HG02943 (cell line): ENCODE data around the gene PHLDB2.
A peak's percentile ranks its signal among the peaks of the same experiment; 100 is the strongest.

Source experiments
- ATAC-seq: cut with Tn5 transposase; IDR thresholded peaks from one replicate; pipeline ENCODE4 v1.9.1; 2021; ENCODE audit warnings: mild to moderate bottlenecking, low read depth, moderate library complexity; ENCODE audit not compliant: unreplicated experiment

PHLDB2 gene

DNA sequence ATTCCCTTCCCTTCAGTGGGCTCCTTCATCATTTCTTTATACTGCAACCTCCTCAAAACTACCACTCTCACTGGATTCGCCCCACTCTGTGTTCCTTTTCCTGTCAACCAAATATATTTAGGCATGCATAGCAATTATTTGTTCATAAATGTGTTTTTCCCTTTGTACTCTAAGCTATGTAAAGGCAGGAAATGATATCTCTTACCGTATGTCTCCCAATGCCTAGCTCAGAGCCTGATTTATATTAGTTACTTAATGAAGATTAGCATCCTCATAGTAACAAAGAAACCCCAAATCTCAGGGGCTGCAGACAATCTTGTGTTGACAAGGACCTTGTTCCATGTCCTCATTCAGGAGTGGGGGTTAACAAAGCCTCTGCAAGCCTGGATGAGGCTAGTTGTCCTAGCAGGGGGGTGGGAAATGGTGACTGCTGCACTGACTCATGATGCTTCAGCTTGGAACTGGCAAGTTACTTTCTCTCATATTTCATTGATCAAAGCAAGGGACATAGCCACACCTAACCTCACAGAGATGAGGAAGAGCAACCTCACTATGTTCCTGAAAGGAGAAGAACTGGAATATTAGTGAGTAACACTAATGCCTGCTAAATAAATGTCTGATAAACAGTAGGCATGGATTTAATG, 15.2 kb downstream of the PHLDB2 start:
- no peak for ATAC-seq

DNA sequence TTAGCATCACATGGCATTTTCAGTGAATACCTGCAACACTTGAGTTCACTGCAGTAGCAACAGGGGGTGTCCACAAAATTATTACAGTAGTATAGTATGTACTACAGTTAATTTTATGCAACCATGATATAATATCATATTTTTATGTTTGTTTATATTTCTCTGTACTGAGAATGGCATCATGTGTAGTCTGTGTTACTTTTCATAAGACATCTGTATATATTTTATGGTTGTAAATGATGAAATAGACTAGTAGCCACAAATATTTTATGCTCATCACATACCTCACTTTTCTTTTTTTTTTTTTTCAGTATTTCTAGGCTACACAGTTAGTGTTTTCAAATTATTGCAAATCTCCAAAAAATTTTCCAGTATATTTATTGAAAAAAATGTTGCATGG, 22.4 kb downstream of the PHLDB2 start:
- no peak for ATAC-seq

DNA sequence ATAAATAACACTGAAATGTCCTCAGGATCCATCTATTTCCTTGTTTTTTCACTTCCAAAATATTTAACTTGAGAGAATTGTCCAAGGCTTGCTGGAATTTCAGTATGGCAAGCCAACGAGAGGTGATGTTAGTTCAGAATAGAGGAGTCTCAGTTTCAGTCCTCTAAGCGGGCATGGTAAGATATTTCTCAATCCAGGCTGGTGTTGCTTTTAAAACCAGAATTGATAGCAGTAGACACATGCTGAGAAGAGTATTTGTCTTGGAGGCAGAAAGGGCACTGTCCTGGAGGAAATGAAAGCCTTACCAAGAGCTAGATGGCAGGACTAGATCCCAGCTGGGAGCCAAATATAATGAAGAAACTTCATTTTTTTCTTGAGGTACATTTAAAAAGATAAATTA, 23.1 kb downstream of the PHLDB2 start:
- ATAC-seq, result no peak

DNA sequence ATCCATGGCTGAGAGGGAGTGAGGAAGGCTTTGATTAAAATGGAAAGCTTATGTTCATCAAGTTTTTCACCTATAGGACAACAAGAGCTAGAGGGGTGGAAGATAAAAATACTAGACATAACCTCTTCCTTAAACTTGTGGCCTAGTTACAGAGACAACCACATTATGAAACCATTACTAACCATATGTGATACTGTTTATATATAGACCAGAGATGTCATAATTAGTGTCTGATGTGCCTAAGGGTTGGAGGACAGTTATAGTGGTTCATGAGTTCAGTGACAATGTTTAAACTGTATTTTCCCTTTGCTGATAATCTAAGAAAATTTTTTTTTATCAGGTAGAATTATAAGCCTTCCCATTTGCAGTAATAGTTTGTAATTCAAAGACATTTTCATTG, 23.7 kb downstream of the PHLDB2 start:
- ATAC-seq, result peak; percentile 98

DNA sequence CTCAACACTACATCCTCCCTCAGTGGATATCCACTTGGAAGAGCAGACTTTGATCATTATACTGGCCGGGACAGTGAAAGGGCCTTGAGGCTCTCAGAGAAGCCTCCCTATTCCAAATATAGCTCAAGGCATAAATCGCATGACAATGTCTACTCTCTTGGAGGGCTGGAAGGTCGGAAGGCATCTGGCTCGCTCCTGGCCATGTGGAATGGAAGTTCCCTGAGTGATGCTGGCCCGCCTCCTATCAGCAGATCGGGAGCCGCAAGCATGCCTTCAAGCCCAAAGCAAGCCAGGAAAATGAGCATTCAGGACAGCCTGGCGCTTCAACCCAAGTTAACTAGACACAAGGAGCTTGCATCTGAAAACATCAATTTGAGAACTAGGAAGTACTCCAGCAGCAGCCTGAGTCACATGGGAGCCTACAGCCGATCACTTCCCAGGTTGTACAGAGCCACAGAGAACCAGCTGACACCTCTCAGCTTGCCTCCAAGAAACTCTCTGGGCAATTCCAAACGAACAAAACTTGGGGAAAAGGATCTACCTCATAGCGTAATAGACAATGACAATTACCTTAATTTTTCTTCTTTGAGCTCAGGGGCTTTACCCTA, 25.4 kb downstream of the PHLDB2 start:
- ATAC-seq, result no peak

DNA sequence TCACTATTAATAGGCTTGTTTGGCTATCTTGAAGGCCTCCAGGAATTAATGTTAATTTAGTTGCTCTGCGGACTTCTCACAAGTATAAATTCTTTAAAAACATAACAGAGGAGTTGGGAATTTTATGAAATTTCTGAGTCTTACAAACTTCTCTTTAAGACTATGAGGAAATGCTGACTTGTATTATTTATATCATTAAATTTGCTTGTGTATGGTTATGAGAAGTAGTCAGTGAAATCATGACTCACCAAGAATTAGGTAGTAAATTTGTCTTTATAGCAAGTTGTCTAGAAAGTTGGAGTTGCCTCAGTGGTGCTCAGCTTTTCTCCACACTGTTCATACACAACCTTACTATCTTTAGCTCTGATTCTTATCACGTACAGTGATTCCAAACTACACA, 26.5 kb downstream of the PHLDB2 start:
- no peak for ATAC-seq

DNA sequence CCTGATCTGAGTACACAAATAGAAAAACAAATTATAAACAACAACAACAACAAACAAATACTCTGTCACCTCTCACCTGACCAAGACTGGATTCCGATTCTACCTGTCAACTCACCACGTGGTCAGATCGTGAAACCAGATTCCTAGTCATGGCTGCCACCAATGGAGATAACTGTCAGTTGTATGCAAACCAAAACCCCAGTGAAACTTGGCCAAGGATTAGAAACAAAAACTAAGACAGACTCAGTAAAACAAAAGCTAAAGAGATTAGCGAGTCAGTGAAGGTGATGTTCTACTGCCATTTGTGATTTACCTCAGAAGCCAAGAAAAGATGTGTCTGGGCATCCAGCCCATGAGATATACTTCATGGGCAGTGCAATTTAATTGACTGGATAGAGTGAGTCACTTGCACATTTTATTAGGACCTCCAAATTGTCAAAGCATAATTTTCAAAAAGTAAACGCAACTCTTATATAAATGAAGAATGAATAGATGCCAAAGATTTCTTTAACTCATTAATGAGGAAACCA, 31.1 kb downstream of the PHLDB2 start:
- ATAC-seq, result no peak

DNA sequence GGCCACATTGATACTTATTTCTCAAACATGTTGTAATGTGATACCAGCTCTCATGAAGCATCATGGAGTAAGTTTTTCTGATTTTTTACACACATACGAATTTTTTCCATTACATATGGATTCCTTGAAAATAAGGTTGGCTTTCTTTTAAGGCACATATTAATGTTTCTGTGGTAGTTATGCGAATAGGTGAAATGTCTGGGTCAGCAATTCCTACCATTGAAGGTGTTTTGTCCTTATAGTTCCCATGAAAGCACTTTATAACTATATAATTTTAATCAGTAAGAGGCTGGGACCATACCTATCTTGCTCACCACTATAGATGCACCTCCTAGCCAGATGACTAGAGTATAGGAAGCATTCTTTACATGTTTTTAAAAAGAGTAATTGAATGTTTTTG, 33.0 kb downstream of the PHLDB2 start:
- ATAC-seq, result no peak

DNA sequence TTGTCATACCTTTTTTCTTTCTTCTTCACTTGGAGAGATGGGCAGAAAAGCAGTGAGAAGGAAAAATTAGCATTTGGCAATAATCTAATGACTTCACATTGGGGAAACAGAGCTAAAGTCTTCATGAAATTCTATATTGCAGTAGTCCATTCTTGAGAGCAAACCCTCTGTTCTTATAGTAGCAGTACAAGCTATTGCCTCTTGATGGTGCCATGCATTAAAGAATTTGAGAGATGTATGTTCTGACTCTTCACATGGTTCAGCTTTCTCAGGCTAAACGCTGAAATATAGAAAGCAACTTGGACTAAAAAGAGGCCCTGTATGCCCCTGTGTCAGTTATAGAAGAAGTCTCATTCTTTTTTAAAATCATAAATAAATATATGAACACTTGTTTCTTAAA, 36.0 kb downstream of the PHLDB2 start:
- no peak for ATAC-seq

DNA sequence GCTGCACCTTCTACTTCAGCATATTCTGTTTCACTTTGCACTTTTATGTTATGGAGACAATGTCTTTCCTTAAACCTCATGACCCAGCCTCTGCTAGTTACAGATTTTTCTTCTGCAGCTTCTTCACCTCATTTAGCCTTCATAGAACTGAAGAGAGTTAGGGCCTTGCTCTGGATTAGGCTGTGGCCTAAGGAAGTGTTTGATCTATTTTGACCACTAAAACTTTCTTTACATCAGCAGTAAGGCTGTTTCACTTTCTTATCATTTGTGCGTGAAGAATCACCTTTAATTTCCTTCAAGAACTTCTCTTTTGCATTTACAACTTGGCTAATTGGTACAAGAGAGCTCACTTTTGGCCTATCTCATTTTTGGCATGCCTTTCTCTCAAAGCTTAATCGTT, 40.9 kb downstream of the PHLDB2 start:
- ATAC-seq, result no peak

DNA sequence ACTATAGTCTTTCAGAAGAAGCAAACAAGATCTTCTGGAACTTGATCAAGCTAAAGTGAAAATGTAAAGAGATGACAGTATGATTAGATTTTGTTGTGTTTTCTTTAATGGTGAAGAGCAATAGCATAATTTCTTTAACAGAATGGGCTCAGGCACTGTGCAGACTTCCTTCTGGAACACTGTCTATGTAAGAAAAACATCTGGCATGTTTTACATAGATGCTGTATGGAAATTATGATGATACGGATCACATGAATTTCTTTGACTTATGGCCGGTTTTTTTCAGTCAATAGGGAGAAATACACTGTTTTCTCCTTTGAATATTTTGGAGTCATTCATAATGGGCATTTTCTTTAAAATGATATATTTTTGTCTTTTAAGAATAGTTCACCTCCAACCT, 42.6 kb downstream of the PHLDB2 start:
- no peak for ATAC-seq

DNA sequence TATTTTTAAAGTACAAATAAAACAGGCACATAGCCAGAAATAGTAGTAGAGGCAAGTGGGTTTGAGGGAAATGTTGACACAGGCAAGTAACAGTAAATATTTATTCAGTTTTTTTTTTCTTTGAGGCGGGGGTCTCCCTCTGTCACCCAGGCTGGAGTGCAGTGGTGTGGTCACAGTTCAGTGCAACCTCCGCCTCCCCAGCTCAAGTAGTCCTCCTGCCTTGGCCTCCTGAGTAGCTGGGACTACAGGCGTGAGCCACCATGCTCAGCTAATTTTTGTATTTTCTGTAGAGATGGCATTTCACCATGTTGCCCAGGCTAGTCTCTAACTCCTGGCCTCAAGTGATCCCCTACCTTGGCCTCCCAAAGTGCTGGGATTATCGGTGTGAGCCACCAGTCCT, 43.5 kb downstream of the PHLDB2 start:
- no peak for ATAC-seq

DNA sequence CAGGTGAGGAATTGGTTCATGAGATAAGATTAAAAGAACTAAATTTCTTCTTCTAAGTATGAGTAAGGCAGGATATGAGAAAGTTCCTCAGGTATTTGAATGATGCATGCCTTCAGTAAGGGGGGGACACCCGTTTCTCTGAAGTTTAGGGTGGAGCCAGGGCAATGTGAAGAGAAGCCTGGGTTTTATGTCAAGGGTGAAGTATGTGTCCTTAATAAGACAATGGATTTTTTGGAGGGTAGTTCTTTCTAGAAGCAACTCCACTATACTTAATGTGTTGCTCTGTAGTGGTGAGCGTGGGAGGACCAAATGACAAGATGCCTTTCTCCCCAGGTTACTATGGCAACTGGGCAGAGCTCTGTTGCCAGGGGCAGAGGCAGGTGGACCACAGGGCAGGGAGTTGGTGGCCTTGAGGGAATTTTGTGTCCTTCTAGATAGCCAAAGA, 44.0 kb downstream of the PHLDB2 start:
- no peak for ATAC-seq

DNA sequence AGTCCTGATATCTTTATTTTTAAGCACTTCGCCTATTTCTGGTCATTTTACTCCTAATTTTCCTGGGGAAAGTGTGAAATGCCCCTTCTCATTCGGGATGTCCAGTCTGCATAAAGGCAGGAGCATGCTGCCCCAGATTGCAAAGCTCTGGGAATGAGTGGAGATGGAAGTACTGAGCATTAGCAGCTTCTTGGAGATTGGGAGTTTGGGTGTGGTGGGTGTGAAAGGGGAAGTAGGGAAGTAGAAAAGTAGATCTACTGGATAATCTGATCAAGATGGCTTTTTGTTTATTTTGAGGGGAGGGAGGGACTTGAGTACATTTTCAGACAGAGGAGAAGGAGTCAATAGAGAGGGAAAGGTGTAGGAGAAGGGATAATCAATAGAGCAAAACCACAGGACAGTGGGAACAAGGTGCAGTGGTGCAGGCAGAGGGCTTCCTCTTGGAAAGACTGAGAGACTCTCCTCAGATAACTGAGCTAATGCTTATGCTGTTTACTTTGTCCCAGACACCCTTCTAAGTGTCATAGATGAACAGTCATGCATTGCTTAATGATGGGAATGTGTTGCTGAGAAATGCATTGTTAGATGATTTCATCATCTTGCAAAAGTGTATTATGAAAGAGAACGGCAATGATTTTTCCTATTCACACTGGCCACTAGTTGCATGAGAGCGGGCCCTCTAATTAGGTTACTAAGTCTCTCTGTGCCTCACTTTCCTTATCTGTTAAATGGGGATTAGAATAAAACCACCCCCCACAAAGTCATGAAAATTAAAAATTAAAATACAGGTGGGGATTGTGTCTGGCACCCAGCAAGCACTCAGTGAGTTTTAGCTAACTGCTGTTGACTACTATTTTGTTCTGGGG, 45.5 kb downstream of the PHLDB2 start:
- no peak for ATAC-seq

DNA sequence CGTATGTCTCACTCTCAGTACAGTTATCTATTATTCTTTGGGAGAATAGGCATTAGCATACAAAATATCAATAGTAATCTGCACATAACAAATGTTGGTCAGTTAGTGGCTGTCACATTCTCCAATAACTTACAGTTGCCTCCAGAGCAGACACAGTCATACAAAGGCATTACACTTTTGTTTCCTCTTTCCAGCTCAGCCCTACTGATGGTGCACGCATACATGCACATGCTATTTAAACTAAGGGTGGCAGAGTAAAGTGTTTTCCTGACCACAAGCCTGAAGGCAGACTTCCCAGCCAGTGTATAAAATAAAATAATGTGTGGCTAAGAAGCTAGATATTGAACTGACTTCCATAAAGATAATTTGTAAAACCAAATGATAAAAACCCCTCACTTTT, 47.6 kb downstream of the PHLDB2 start:
- no peak for ATAC-seq

DNA sequence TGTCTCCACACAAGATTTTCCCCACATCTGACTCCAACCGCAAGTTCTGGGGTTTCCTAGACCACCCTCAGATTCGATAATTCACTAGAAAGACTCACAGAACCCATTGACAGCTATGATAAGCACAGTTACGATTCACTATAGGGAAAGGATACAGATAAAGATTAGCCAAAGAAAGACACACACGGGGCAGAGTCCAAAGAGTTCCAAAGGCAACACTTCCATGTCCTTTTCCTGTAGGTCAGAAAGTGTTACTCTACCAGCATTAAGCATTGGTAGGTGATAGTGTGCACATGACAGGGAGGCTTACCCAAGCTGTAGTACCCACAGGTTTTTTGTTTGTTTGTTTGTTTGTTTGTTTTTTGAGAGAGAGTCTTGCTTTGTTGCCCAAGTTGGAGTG, 48.1 kb downstream of the PHLDB2 start:
- ATAC-seq, result no peak

DNA sequence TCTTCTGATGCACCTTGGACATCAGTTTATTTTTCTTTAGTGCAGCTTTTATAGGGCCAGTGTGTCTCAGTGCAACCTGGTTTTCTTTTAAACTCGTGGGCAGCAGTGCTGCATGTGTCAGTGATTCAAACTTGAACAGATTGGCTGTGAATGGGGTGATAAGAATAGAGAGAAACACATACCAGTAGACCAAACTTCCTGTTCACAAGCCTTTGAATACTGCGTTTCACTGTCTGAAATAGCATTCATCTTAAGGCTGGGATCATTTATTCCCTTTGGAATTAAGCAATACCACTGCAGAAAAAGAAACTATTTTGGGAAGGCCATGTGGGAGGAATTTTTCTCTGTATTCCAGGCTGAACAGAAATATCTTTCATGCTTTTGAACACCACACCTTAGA, 51.7 kb downstream of the PHLDB2 start:
- ATAC-seq, result no peak

DNA sequence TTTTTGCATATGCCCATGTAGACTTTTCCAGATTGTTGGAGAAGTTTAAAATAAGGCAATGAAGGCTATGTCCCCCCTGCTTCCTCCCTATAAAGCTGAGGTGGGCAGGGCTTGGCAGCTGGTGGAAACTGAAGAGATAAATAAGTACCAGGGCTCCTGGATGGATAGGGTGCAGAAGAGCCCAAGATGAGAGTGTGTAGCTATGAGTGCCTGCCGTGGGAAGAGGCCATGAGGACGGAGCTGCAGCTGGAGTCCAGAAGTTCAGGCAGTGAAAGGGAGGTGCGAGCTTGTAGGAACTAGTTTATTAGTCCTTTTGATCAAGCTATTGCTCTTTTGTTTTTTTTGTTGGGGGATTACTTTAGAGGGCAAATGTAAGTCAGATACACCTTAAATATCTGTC, 52.4 kb downstream of the PHLDB2 start:
- no peak for ATAC-seq

DNA sequence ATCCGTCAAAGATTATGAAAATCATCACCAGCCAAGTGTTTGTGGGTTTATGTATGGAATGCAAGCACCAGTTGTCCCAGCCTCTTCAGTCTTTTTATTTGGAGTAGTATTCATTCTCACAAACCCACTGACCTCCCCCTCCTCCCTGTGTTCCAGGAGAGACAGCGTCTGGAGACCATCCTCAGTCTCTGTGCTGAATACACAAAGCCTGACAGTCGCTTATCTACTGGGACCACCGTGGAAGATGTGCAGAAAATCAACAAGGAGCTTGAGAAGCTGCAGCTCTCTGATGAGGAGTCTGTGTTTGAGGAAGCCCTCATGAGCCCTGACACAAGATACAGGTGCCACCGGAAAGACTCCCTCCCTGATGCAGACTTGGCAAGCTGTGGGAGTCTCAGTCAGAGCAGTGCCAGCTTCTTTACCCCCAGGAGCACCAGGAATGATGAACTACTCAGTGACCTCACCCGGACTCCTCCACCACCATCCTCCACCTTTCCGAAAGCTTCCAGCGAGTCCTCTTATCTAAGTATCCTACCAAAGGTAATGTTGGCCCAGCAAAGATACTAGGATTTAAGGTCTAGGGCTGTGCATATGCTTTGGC, 54.2 kb downstream of the PHLDB2 start:
- ATAC-seq, result no peak

DNA sequence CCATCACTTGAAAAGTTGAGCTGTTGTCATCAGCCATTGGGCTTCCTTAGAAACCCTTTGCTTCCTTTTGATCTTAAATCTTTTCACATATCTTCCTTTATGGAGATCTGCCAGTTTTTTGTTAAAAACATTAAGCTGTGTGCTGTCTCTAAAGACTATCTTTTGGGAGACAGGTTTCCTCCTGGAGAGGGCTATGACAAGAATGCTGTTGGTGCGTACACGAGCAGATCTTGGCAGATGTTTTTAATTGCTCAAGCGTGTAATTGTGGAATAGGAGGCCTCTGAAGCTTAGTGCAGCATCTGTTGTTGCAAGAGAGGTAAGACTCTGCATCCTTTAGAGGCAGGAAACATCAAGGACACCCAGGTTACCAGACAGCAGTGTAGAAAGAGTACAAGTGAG, 56.8 kb downstream of the PHLDB2 start:
- no peak for ATAC-seq

DNA sequence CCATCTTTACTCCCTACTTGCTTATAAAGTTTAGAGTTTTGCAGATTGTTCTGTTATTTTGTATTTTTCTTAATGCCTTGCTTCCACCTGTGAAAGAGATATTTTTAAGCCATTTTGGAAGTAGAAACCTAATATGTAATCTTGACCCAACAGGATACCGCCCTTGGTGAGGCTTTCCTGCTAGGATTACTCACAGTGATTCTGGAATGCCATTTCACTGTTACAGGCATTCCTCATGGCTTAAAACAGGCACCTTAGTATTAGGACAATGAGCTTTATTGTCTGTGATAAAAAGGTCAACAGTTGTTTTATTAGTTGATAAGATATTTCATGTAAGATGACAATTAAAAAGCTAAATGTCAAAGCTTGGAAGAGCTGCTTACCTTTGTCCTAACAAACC, 58.2 kb downstream of the PHLDB2 start:
- ATAC-seq, result no peak
